ENCODE data around the gene BBC3. TPM values are rescaled to one million over a fixed set of nuclear protein-coding genes. Genes with fewer than 3 reads are reported as not detected.

BBC3 gene
- total RNA-seq, 1 experiment from 2014 or later, result 9.8 TPM

DNA sequence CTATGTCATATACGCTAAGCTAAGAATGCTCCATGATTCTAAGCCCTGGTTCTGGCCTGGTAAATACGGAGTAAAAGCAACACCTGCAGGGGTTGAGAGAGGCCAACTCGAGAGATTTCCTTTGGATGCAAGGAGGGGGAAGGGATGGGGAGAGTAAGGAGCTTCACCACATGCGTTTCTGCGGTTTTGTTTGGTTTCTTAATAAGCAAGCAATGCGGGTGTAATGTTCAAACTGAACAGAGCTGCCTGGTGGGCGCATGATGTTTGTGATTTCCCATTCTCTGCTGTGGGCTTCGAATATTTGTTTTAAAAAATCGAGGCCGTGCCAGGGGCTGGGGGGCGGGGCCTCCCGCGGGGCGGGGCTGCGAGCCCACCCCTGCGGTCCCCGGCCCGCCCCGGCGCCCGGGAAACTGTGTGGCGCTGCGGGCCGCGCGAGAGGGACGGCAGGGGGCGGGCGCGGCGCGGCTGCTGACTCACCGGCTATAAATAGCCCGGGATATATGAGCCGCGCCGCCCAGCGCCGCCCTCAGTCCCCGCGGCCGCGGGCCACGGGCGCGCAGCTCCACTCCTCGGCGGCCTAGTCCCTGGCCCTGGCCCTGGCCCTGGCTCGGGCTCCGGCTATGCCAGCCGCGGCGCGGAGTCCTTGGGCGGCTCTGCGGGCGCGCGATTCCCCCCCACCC lies 5.1 kb downstream of the BBC3 start:
- no peaks in the 10 kb centered on the region for H3K4me1 Mint-ChIP-seq (ENCODE audit: low read depth, unreplicated experiment)
- no peaks in the 10 kb centered on the region for H3K9me3 Mint-ChIP-seq (ENCODE audit: low read depth, unreplicated experiment)
- peak; percentile 92 for DNase-seq
- CTCF ChIA-PET, result interaction anchor here (0.5 to 2.0 kb wide), 6 partner anchors 10 to 202 kb away, joined by 4 to 31 read pairs (median 7); no protein-coding TSS in a partner anchor
- peak overlapping the region; percentile 87 for H3K27ac Mint-ChIP-seq (ENCODE audit: unreplicated experiment)
- H3K27me3 Mint-ChIP-seq (ENCODE audit: unreplicated experiment), result no peaks in the 10 kb centered on the region
- TF ChIP-seq, protein P1, sequence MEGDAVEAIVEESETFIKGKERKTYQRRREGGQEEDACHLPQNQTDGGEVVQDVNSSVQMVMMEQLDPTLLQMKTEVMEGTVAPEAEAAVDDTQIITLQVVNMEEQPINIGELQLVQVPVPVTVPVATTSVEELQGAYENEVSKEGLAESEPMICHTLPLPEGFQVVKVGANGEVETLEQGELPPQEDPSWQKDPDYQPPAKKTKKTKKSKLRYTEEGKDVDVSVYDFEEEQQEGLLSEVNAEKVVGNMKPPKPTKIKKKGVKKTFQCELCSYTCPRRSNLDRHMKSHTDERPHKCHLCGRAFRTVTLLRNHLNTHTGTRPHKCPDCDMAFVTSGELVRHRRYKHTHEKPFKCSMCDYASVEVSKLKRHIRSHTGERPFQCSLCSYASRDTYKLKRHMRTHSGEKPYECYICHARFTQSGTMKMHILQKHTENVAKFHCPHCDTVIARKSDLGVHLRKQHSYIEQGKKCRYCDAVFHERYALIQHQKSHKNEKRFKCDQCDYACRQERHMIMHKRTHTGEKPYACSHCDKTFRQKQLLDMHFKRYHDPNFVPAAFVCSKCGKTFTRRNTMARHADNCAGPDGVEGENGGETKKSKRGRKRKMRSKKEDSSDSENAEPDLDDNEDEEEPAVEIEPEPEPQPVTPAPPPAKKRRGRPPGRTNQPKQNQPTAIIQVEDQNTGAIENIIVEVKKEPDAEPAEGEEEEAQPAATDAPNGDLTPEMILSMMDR (IDR thresholded peaks at IDR 0.05; ENCODE audit: unreplicated experiment), result peak; percentile 64
- BruUV-seq (replicated peaks), result no TSS peak
- H3K4me3 Mint-ChIP-seq (ENCODE audit: low read depth, unreplicated experiment), result no peak overlapping the region
- H3K36me3 Mint-ChIP-seq (ENCODE audit: insufficient read depth, unreplicated experiment), result peaks cover 27% of the 10 kb centered on the region
- intact Hi-C loops (cut with micrococcal nuclease; ENCODE audit: unreplicated experiment), result no loop called here

DNA sequence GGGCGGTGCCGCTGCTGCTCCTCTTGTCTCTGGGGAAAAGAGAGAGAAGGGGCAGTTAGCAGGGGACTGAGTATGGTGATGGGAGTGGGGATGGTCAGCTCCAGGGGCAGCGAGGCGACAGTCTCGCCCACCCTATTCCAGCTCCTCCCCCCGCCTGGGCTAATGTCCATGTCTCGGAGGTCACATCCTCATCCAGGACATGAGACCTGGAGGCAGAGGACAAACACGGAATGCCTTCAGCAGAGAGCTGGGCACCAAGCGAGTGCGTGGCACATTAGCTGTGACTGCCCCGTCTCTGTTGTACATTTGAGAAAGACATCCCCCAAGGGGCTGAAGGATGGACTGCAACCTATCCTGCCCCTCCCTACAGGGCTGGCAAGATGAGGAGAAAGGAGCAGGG lies 9.1 kb downstream of the BBC3 start:
- TF ChIP-seq, protein P1 (IDR thresholded peaks at IDR 0.05; ENCODE audit: unreplicated experiment), result no peak
- CTCF ChIA-PET, result no interaction called here
- no TSS peak for BruUV-seq (replicated peaks)
- Mint-ChIP-seq H3K4me3 (ENCODE audit: low read depth, unreplicated experiment) (no peak overlapping the region), H3K4me1 (ENCODE audit: low read depth, unreplicated experiment) (no peaks in the 10 kb centered on the region), H3K9me3 (ENCODE audit: low read depth, unreplicated experiment) (no peaks in the 10 kb centered on the region), H3K27me3 (ENCODE audit: unreplicated experiment) (no peaks in the 10 kb centered on the region), H3K27ac (ENCODE audit: unreplicated experiment) (peak overlapping the region; percentile 22), H3K36me3 (ENCODE audit: insufficient read depth, unreplicated experiment) (peaks cover 36% of the 10 kb centered on the region)
- no peak for DNase-seq
- intact Hi-C loops (cut with micrococcal nuclease; ENCODE audit: unreplicated experiment), result no loop called here

GRCh38 chr19:47221080-47221841 lies 9.7 kb downstream of the BBC3 start:
- intact Hi-C loops (cut with micrococcal nuclease; ENCODE audit: unreplicated experiment), result no loop called here
- Mint-ChIP-seq H3K4me3 (ENCODE audit: low read depth, unreplicated experiment) (no peak overlapping the region), H3K4me1 (ENCODE audit: low read depth, unreplicated experiment) (no peaks in the 10 kb centered on the region), H3K27me3 (ENCODE audit: unreplicated experiment) (no peaks in the 10 kb centered on the region), H3K9me3 (ENCODE audit: low read depth, unreplicated experiment) (no peaks in the 10 kb centered on the region), H3K27ac (ENCODE audit: unreplicated experiment) (no peak overlapping the region), H3K36me3 (ENCODE audit: insufficient read depth, unreplicated experiment) (peaks cover 36% of the 10 kb centered on the region)
- no TSS peak for BruUV-seq (replicated peaks)
- DNase-seq, result no peak
- TF ChIP-seq, protein P1 (IDR thresholded peaks at IDR 0.05; ENCODE audit: unreplicated experiment), result no peak
- CTCF ChIA-PET, result no interaction called here

DNA sequence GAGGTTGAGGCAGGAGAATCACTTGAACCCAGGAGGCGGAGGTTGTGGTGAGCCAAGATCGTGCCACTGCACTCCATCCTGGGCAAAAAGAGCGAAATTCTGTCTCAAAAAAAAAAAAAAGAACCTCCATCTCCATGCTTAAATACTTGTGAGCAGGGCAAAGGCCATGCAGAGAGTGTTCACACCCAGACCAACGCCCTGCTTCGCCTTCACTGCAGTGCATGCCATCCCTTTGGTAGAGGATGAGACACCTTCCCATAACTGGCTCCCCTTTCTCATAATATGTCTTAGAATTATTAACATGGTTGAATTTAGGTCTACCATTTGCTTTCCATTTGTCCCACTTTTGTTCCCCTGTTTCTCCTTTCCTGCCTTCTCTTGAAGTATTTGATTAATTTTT lies 15.4 kb downstream of the BBC3 start:
- Mint-ChIP-seq H3K36me3 (ENCODE audit: insufficient read depth, unreplicated experiment) (peaks cover 14% of the 10 kb centered on the region), H3K27me3 (ENCODE audit: unreplicated experiment) (no peaks in the 10 kb centered on the region), H3K4me3 (ENCODE audit: low read depth, unreplicated experiment) (no peak overlapping the region), H3K9me3 (ENCODE audit: low read depth, unreplicated experiment) (no peaks in the 10 kb centered on the region), H3K4me1 (ENCODE audit: low read depth, unreplicated experiment) (peaks cover 6% of the 10 kb centered on the region), H3K27ac (ENCODE audit: unreplicated experiment) (no peak overlapping the region)
- TF ChIP-seq, protein P1 (IDR thresholded peaks at IDR 0.05; ENCODE audit: unreplicated experiment), result no peak
- BruUV-seq (replicated peaks), result no TSS peak
- no peak for DNase-seq
- intact Hi-C loops (cut with micrococcal nuclease; ENCODE audit: unreplicated experiment), result no loop called here
- CTCF ChIA-PET, result interaction anchor here (0.9 to 1.0 kb wide), 2 partner anchors 10 to 28 kb away, joined by 3 to 4 read pairs; no protein-coding TSS in a partner anchor
